ENCODE results near the gene GPR85.
"Not testable (repeated sequence)": the region's sequence is repeated elsewhere in the genome, so short reads cannot be mapped to it uniquely, and the experiment has no call there.

The GPR85 gene

DNA sequence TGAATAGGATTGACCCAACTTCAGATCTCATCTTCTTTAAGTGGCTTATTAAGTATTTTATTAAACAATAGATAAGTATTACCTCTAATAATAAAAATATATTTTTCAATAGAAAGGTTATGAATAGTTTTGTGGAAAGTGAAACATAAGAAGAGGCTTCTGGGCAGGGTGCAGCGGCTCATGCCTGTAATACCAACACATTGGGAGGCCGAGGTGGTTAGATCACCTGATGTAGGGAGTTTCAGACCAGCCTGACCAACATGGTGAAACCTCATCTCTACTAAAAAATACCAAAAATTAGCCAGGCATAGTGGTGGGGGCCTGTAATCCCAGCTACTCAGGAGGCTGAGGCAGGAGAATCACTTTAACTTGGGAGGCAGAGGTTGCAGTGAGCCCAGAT lies 26.5 kb downstream of the GPR85 start:
- H3K9me3 ChIP-seq, result no peaks in the 10 kb centered on the region
- no peak overlapping the region for H3K27ac ChIP-seq
- TF ChIP-seq, protein P1, sequence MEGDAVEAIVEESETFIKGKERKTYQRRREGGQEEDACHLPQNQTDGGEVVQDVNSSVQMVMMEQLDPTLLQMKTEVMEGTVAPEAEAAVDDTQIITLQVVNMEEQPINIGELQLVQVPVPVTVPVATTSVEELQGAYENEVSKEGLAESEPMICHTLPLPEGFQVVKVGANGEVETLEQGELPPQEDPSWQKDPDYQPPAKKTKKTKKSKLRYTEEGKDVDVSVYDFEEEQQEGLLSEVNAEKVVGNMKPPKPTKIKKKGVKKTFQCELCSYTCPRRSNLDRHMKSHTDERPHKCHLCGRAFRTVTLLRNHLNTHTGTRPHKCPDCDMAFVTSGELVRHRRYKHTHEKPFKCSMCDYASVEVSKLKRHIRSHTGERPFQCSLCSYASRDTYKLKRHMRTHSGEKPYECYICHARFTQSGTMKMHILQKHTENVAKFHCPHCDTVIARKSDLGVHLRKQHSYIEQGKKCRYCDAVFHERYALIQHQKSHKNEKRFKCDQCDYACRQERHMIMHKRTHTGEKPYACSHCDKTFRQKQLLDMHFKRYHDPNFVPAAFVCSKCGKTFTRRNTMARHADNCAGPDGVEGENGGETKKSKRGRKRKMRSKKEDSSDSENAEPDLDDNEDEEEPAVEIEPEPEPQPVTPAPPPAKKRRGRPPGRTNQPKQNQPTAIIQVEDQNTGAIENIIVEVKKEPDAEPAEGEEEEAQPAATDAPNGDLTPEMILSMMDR (IDR thresholded peaks at IDR 0.05), result no peak
- H3K27me3 ChIP-seq, result no peaks in the 10 kb centered on the region
- H3K4me1 ChIP-seq (ENCODE audit: control insufficient read depth in 1 of 2, insufficient read depth in 1 of 2, low read depth in 1 of 2, low read length in 1 of 2), result no peaks in the 10 kb centered on the region
- no peaks in the 10 kb centered on the region for H3K36me3 ChIP-seq
- H3K4me3 ChIP-seq (ENCODE audit: low read depth in 1 of 2, low read length in 1 of 2), result no peak overlapping the region

DNA sequence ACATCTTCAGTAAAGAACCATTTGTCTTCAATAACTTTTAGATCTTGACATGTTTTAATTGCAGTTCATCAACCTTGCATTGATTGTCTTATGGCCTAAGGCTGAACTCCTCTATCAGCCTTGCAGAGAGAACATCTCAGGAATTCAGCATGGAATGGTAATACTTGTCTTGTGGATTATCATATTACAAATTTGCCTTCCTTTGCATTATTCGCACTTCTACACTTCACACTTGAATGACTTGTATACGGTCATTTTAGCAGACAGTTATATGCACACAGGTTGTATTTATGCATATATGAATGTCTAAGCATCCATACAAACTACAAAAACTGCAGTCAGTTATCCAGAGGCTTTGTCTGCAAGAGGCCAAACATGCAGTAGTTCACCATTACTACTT lies 31.7 kb downstream of the GPR85 start:
- TF ChIP-seq, protein P1 (IDR thresholded peaks at IDR 0.05), result no peak
- no peak overlapping the region for H3K4me3 ChIP-seq (ENCODE audit: low read depth in 1 of 2, low read length in 1 of 2)
- H3K27ac ChIP-seq, result no peak overlapping the region
- no peaks in the 10 kb centered on the region for H3K27me3 ChIP-seq
- H3K9me3 ChIP-seq, result no peaks in the 10 kb centered on the region
- no peaks in the 10 kb centered on the region for H3K36me3 ChIP-seq
- H3K4me1 ChIP-seq (ENCODE audit: control insufficient read depth in 1 of 2, insufficient read depth in 1 of 2, low read depth in 1 of 2, low read length in 1 of 2), result no peaks in the 10 kb centered on the region

DNA sequence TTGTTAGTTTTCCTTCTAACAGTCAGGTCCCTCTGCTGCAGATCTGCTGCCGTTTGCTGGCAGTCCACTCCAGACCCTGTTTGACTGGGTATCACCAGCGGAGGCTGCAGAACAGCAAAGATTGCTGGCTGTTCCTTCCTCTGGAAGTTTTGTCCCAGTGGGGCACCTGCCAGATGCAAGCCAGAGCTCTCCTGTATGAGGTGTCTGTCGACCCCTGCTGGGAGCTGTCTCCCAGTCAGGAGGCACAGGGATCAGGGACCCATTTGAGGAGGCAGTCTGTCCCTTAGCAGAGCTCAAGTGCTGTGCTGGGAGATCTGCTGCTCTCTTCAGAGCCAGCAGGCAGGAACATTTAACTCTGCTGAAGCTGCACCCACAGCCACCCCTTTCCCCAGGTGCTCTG lies 32.4 kb downstream of the GPR85 start:
- H3K4me1 ChIP-seq (ENCODE audit: control insufficient read depth in 1 of 2, insufficient read depth in 1 of 2, low read depth in 1 of 2, low read length in 1 of 2); H3K9me3 ChIP-seq; H3K27ac ChIP-seq; H3K36me3 ChIP-seq; H3K27me3 ChIP-seq; H3K4me3 ChIP-seq (ENCODE audit: low read depth in 1 of 2, low read length in 1 of 2): not testable (repeated sequence)

DNA sequence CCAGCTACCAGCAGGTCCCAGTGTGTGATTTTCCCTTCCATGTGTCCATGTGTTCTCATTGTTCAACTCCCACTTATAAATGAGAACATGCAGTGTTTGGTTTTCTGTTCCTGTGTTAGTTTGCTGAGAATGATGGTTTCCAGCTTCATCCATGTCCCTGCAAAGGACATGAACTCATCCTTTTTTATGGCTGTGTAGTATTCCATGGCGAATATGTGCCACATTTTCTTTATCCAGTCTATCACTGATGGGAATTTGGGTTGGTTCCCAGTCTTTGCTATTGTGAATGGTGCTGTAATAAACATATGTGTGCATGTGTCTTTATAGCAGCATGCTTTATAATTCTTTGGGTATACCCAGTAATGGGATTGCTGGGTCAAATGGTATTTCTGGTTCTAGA lies 37.4 kb downstream of the GPR85 start:
- H3K36me3 ChIP-seq; H3K27me3 ChIP-seq; H3K4me3 ChIP-seq (ENCODE audit: low read depth in 1 of 2, low read length in 1 of 2); H3K4me1 ChIP-seq (ENCODE audit: control insufficient read depth in 1 of 2, insufficient read depth in 1 of 2, low read depth in 1 of 2, low read length in 1 of 2); H3K27ac ChIP-seq; H3K9me3 ChIP-seq: not testable (repeated sequence)

DNA sequence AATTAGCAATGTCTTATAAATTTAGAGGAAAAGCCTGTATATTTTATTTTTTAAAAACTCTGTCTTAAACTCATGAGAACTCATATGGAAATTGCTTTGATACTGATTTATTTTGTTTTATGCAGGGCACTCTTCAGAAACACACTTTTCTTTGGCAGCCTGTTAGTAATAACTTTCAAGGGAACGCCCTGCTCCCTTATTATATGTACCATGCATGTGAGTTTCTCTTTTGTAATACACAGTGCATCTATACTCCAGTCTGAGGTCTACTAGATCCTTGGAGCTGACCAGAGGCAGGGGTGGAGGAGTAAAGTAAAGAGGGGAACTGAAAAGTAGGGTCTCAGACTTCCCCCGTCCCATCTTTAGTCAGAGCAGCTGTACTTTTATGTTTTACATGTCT lies 40.2 kb downstream of the GPR85 start:
- Histone ChIP-seq H3K36me3 (no peaks in the 10 kb centered on the region), H3K4me1 (ENCODE audit: control insufficient read depth in 1 of 2, insufficient read depth in 1 of 2, low read depth in 1 of 2, low read length in 1 of 2) (no peaks in the 10 kb centered on the region), H3K27ac (no peak overlapping the region), H3K9me3 (no peaks in the 10 kb centered on the region), H3K27me3 (no peaks in the 10 kb centered on the region), H3K4me3 (ENCODE audit: low read depth in 1 of 2, low read length in 1 of 2) (no peak overlapping the region)
- TF ChIP-seq, protein P1 (IDR thresholded peaks at IDR 0.05), result no peak

DNA sequence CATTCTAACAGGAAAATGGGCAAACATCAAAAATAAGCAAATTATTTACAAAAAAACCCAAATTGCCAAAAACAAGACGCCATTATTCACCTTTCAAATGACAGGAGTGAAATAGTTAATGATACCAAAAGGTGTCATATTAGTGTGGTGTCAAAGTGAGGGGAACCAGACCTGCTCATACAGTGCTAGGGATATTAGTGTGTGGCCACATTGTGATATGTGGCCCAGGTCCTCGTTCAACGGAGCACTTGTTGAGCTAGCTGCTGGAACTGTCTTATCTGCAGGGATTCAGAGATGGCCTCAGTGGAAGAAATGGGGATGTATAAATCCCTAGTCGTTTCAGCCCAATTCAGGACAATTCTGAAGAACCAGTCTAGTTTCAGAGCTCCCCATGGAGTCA lies 41.2 kb downstream of the GPR85 start:
- TF ChIP-seq, protein P1 (IDR thresholded peaks at IDR 0.05), result no peak
- Histone ChIP-seq H3K27ac (no peak overlapping the region), H3K36me3 (no peaks in the 10 kb centered on the region), H3K9me3 (no peaks in the 10 kb centered on the region), H3K4me1 (ENCODE audit: control insufficient read depth in 1 of 2, insufficient read depth in 1 of 2, low read depth in 1 of 2, low read length in 1 of 2) (no peaks in the 10 kb centered on the region), H3K4me3 (ENCODE audit: low read depth in 1 of 2, low read length in 1 of 2) (no peak overlapping the region), H3K27me3 (no peaks in the 10 kb centered on the region)

DNA sequence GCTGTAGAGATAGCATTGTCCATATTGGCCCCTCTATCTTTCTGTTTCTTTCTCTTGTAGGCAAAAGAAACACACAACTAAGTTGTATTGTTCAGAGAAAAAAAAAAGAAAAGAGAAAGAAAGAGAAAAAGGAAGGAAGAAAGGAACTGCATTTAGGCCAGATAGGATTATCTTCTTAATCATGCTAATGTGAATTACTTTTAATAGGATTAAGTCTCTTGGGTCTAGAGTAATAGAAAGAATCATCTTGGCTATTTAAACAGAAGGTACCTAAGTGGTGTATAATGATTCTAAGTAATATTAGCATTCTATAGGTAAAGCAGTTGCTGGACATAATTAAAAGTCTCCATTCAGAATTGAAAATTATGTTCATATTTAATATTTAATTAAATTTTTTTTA lies 42.2 kb downstream of the GPR85 start:
- Histone ChIP-seq H3K9me3 (no peaks in the 10 kb centered on the region), H3K27ac (no peak overlapping the region), H3K4me1 (ENCODE audit: control insufficient read depth in 1 of 2, insufficient read depth in 1 of 2, low read depth in 1 of 2, low read length in 1 of 2) (no peaks in the 10 kb centered on the region), H3K27me3 (no peaks in the 10 kb centered on the region), H3K36me3 (no peaks in the 10 kb centered on the region), H3K4me3 (ENCODE audit: low read depth in 1 of 2, low read length in 1 of 2) (no peak overlapping the region)
- TF ChIP-seq, protein P1 (IDR thresholded peaks at IDR 0.05), result no peak
